HG03342 (cell line): Measurements from ENCODE around the gene CTSF.
"Not testable (repeated sequence)": the region's sequence is repeated elsewhere in the genome, so short reads cannot be mapped to it uniquely, and the experiment has no call there.

Experiments used
- ATAC-seq: cut with Tn5 transposase; IDR thresholded peaks from one replicate; pipeline ENCODE4 v1.9.1; 2021; ENCODE audit warnings: mild to moderate bottlenecking, moderate library complexity; ENCODE audit not compliant: unreplicated experiment

Gene CTSF

GRCh38 chr11:66589996-66590675 is 21.7 kb upstream of the CTSF start:
- ATAC-seq = no peak

- ATAC-seq = not testable (repeated sequence)
Observed at GRCh38 chr11:66589315-66589714, 20.9 kb upstream of the CTSF start.

- ATAC-seq = no peak
Observed at GRCh38 chr11:66586136-66586535, 17.7 kb upstream of the CTSF start.

- ATAC-seq = not testable (repeated sequence)
Observed at GRCh38 chr11:66585447-66585846, 17.0 kb upstream of the CTSF start.

- ATAC-seq = not testable (repeated sequence)
Observed at GRCh38 chr11:66582565-66583147, 14.2 kb upstream of the CTSF start.

GRCh38 chr11:66581261-66581660 is 12.9 kb upstream of the CTSF start:
- ATAC-seq = no peak

- no peak for ATAC-seq
Observed at GRCh38 chr11:66580803-66581202, 12.4 kb upstream of the CTSF start.

- no peak for ATAC-seq
Observed at GRCh38 chr11:66579017-66579606, 10.7 kb upstream of the CTSF start.

GRCh38 chr11:66570850-66571180 is 2.4 kb upstream of the CTSF start:
- ATAC-seq = no peak

- ATAC-seq = no peak
Observed at GRCh38 chr11:66570079-66570849, 1.9 kb upstream of the CTSF start.

- no peak for ATAC-seq
Observed at GRCh38 chr11:66569076-66569475, 670 bp upstream of the CTSF start.

GRCh38 chr11:66567787-66568123 is 651 bp downstream of the CTSF start:
- no peak for ATAC-seq

GRCh38 chr11:66566221-66566620 is 2.2 kb downstream of the CTSF start:
- ATAC-seq = no peak

GRCh38 chr11:66564984-66565383 is 3.4 kb downstream of the CTSF start:
- ATAC-seq = no peak

GRCh38 chr11:66564538-66564937 is 3.9 kb downstream of the CTSF start:
- no peak for ATAC-seq

GRCh38 chr11:66563832-66564231 is 4.6 kb downstream of the CTSF start:
- ATAC-seq = no peak

- no peak for ATAC-seq
Observed at GRCh38 chr11:66562907-66563583, 5.4 kb downstream of the CTSF start.

- ATAC-seq = no peak
Observed at GRCh38 chr11:66562275-66562674, 6.1 kb downstream of the CTSF start.

- no peak for ATAC-seq
Observed at GRCh38 chr11:66561975-66562248, 6.5 kb downstream of the CTSF start.

- ATAC-seq = no peak
Observed at GRCh38 chr11:66561178-66561974, 7.0 kb downstream of the CTSF start.
